ENCODE data around the gene CARS1.

The CARS1 gene

GRCh38 chr11:3037040-3037944 is 19.9 kb downstream of the CARS1 start:
- DNase-seq (ENCODE audit: low read depth) = peak; percentile 27

GRCh38 chr11:3036419-3036818 is 20.8 kb downstream of the CARS1 start:
- DNase-seq (ENCODE audit: low read depth) = no peak

GRCh38 chr11:3035333-3035732 is 21.9 kb downstream of the CARS1 start:
- no peak for DNase-seq (ENCODE audit: low read depth)

DNA sequence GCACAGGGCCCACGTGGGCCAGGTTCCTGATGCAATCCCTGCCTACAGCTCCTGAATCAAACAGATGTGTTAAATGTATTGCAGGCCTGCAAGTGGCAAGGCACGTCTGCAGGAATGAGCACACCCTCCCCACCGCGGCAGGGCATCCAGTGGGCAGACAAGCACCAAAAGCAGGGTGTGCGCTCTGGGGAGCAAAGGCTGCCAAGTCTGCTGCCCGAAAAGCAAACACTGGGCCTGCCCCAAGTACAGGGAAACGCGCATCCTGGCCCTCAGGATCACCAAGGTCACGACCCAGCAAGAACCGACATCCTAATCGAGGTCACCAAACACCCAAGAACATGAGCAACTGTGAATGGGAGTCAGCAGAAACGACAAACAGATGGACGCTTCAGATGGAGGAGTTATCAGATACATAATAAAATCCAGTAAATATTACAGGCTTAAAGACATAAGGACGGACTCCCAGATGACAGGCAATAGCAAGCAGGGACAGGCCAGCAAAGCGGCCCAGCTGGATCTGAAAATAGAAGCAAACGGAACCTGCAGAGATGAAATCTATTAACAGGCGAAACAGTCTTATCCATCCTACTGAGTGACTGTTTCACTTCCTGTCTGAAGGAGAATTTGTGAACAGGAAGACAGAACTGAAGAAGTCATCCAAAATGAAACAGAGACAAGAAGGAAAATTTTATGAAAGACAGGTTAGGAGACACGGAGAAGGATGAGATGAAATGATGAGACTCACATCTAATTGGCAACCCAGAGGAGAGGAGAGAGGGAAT is 26.7 kb downstream of the CARS1 start:
- DNase-seq (ENCODE audit: low read depth) = no peak

GRCh38 chr11:3028813-3029212 is 28.4 kb downstream of the CARS1 start:
- DNase-seq (ENCODE audit: low read depth) = no peak

DNA sequence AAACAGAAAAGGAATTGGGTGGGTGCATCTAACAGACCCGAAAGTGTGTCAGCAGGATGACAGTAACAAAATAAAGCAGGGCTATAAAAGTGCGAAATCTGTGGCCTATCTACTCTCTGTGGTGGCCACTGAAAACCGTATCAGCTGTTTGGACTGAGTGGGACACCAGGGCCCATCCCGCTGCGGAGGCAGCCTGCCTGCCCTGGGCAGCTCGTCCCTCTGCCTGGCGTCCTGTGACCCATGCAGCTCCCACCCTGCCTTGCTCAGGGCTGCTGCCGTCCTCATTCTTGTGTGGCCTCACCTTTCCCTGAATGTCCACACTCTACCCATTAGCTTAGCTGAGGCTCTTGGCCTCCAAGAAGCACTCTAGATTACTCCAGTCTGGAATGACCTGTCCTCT is 30.4 kb downstream of the CARS1 start:
- DNase-seq (ENCODE audit: low read depth) = no peak

DNA sequence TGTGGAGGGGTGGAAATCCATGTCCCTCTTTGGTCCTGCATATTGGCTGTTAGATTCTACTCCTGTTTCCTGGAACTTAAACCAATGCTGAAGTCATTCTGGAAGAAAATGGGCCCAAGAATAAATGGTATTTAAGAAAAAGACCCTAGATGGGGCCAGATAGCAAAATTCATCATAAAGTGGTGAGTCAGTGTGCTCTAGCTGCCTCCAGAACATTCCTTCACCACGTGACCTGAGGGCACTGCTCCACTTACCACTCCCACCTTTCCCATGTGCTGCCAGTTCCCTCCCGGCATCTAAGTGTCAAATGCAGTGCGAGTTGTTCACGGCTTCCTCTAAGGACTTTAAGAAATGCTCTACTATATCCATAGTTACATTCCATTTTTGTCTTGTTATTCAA is 34.2 kb downstream of the CARS1 start:
- DNase-seq (ENCODE audit: low read depth) = no peak

- DNase-seq (ENCODE audit: low read depth) = no peak
Observed at GRCh38 chr11:3022300-3022967, 34.8 kb downstream of the CARS1 start.

DNA sequence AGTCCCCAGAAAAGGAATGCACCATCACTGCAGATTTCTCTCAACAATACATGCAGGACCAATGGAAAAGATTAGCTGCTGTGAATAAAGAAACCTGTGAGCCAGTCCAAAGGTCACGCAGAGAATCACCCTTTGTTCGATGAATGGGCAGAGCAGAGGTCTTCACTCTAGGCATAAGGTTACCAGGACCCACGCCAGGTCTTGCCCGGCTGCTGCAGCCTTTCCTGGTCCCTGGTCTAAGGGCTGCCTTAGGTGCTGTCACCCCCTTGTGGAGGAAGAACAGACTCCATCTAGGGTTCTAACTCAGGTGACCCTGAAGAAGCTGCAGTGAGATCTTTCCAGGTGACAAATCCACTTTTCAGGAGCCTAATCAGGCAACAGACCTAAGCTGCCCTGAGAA is 36.1 kb downstream of the CARS1 start:
- no peak for DNase-seq (ENCODE audit: low read depth)

GRCh38 chr11:3020011-3020410 is 37.2 kb downstream of the CARS1 start:
- no peak for DNase-seq (ENCODE audit: low read depth)

- DNase-seq (ENCODE audit: low read depth) = no peak
Observed at GRCh38 chr11:3018596-3018995, 38.6 kb downstream of the CARS1 start.

GRCh38 chr11:3016861-3017260 is 40.4 kb downstream of the CARS1 start:
- DNase-seq (ENCODE audit: low read depth) = no peak

DNA sequence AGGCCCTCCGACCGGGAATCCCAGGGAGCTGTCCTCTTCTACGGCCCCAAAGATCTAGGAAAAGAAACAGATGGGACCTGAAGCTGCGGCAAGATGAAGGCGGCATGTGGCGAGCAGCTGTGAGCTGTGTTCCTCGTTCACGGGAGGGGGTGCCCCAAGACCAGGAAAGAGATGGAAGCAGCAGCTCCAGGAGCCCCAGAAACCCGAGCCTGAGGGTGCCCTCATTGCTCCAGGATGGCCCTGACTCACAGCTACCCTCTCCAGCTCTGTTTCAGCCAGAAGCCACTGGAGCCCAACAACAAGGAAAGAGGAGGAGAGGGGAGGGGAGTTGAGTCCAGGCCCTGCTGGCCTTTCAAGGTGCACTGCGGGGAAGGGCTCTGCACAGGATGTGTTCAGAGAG is 41.4 kb downstream of the CARS1 start:
- DNase-seq (ENCODE audit: low read depth) = no peak

DNA sequence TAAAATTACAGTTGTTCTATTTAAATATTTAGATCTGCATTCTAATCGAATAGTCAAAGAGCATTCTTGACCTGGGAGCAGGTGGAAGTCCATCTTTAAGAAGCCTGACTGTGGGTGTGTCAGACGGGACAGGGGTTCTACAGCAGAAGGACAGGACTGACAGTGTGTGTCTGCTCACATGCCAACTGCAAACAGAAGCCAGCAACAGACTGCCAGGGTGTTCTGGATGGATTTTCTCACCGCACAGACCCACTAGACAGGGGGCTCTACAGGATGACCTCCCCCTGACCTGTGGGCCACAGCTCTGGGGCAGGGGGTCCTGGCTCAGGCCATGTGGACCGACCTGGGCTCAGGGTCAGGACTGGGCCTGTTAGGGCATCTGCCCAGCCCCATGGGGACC is 42.3 kb downstream of the CARS1 start:
- no peak for DNase-seq (ENCODE audit: low read depth)

- peak; percentile 67 for DNase-seq (ENCODE audit: low read depth)
Observed at GRCh38 chr11:3014057-3014938, 42.9 kb downstream of the CARS1 start.

GRCh38 chr11:3011891-3012885 is 45.0 kb downstream of the CARS1 start:
- DNase-seq (ENCODE audit: low read depth) = no peak

DNA sequence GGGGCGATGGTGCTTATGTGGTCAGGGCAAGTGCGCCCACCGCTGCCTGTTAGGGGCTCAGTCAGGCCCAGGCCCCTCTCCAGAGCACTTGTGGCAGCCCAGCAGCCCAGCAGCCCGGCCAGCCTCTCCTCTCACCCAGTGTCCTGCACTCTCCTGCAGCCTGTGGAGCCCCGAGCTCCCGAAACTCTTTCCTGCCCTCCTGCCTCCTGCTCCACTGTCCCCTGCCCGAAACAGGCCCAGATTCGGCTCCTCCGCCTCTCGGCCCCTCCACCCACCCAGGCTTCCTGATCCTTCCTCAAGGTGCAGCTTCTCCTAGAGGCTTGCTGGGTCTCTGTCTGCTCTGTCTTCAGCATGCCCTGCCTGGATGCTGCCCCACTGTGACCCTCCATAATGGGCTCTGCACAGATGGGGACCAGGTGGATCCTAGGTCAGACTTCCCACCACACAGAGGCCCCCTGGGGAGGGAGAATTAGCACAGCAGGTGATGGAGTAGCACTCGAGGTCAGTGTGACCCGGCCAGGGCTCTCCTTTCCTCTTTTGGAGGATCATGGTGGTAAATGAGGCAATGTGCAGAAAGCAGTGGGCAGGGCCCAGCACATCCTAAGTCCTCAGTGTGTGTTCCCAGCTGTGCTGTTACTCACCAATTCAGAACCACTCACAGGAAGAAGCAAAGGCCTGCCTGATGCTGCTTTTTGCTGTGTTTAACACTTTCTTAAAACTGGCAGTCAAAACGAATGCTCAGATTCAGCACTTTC is 46.5 kb downstream of the CARS1 start:
- no peak for DNase-seq (ENCODE audit: low read depth)

DNA sequence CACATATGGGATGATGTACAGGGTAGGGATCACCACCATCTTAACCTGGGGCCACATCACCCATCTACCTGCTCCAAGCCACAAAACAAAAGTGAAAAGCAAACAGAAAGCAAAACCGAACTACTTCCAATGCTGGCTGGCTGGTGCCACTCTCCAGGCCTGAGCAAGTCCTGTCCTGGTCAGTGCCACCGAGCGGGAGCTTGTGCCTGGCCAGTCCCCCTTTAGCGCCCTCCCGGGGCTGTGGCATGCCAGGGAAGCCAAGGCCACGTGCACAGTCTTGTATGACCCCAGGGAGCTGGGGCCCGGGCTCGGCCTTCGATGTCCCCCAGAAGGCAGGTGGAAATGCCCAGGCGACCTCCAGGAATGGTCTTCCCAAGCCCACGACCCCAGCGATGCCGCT is 47.2 kb downstream of the CARS1 start:
- DNase-seq (ENCODE audit: low read depth) = no peak

GRCh38 chr11:3009481-3009880 is 47.7 kb downstream of the CARS1 start:
- no peak for DNase-seq (ENCODE audit: low read depth)

Data from T-helper 22 cell (primary cell).